Adrenal gland (tissue), 5 donors: ENCODE data around the gene USP28.

Experiments used
- CTCF ChIP-seq, 6 experiments: fragments of 450-650 bp in 4 of 6; fragments of 200-600 bp in 2 of 6; sonication (generic) in 1 of 6; IDR thresholded peaks; 1 replicate in 5 of 6; 2 replicates in 1 of 6; pipeline versions ENCODE4 v1.5.1 to v1.8.0; 2016 to 2021; ENCODE audit warnings: antibody characterized with exemption in 6 of 6, mild to moderate bottlenecking in 2 of 6, moderate library complexity in 1 of 6
- POLR2A ChIP-seq, 2 donors: fragments of 450-650 bp; IDR thresholded peaks; one replicate each; pipeline ENCODE4 v1.6.1; 2017; ENCODE audit warnings: antibody characterized with exemption in 2 of 2, mild to moderate bottlenecking in 2 of 2, moderate library complexity in 1 of 2
- donor health status: DM: no; HTN: no; CAD: no.

- TF ChIP-seq POLR2A (IDR thresholded peaks at IDR 0.05) (no peak), CTCF (IDR thresholded peaks at IDR 0.05) (no peak)
Observed at GRCh38 chr11:113888848-113889247, 13.5 kb upstream of the USP28 start.
